AG04449 (cell line): Measurements from ENCODE around the gene BTRC.

Source experiments
- CTCF ChIA-PET: fragments of 350-600 bp; formaldehyde crosslinking; extraction: SDS; loops from one replicate; lab custom pipeline; 2021; ENCODE audit warnings: antibody characterized with exemption; lab: Yijun Ruan, JAX
- POLR2A ChIA-PET: fragments of 400-600, 350-600 bp; formaldehyde crosslinking; extraction: SDS; loops from one replicate; lab custom pipeline; 2020; ENCODE audit warnings: antibody characterized with exemption, inconsistent platforms; lab: Yijun Ruan, JAX
- DNase-seq: peaks from one replicate; pipeline ENCODE4 v3.0.0-alpha.2; 2010; ENCODE audit warnings: low read depth, low spot score
- H3K4me3 ChIP-seq: 2 replicates; pipeline ENCODE4 v1.5.1; 2011; ENCODE audit warnings: low read depth, mild to moderate bottlenecking, control low read depth, low read length
- TF ChIP-seq, protein P1 (sequence below): IDR thresholded peaks from one replicate; pipeline ENCODE4 v1.5.1; 2011; ENCODE audit warnings: mild to moderate bottlenecking, moderate library complexity, low read length, control low read depth, inconsistent platforms; ENCODE audit not compliant: insufficient read depth; ENCODE audit errors: missing control alignments

The BTRC gene

DNA sequence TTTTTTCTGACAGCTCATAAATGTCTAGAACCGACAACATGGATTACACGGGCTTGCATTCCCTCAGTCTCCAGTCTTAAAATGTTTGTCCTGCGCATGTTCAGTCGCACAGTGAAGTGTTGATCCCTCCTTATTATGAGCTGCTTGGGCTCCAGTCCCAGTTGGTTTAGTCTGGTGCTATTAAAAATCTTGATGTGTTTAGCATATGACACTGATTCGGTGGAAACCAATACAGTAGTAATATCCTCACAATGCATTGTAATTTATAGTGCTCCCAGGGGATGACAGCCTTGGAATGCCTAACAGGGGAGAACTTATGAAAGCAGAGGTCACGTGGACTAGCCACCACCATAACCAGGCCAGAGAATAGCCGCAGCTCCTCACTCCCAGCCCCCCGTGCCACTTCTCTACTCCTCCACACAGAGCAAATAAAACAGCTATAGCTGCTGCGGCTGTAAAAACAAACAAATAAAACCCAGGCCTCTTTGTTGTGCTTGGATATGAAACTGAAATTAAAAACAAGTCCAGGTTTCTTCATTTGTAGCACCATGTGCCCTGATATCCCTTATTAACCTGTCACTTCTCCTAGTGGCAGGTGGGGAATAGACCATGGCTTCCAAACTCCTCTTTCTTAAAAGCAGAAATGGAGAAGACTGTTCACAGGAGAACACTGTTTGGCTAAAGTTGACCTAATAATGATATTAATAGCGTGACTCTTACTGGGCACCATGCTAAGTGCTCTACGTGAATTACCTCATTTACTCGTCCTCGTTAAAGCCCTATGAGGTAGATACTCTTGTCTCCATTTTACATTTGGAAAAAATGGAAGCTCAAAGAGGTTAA is 241.8 kb downstream of the BTRC start:
- DNase-seq = no peak
- no peak overlapping the region for H3K4me3 ChIP-seq
- TF ChIP-seq, protein P1, sequence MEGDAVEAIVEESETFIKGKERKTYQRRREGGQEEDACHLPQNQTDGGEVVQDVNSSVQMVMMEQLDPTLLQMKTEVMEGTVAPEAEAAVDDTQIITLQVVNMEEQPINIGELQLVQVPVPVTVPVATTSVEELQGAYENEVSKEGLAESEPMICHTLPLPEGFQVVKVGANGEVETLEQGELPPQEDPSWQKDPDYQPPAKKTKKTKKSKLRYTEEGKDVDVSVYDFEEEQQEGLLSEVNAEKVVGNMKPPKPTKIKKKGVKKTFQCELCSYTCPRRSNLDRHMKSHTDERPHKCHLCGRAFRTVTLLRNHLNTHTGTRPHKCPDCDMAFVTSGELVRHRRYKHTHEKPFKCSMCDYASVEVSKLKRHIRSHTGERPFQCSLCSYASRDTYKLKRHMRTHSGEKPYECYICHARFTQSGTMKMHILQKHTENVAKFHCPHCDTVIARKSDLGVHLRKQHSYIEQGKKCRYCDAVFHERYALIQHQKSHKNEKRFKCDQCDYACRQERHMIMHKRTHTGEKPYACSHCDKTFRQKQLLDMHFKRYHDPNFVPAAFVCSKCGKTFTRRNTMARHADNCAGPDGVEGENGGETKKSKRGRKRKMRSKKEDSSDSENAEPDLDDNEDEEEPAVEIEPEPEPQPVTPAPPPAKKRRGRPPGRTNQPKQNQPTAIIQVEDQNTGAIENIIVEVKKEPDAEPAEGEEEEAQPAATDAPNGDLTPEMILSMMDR = no peak
- POLR2A ChIA-PET = no interaction called here
- CTCF ChIA-PET = interaction anchor here (1.4 to 4.8 kb wide), 6 partner anchors 8 to 382 kb away, joined by 3 to 35 read pairs (median 22); no protein-coding TSS in a partner anchor

DNA sequence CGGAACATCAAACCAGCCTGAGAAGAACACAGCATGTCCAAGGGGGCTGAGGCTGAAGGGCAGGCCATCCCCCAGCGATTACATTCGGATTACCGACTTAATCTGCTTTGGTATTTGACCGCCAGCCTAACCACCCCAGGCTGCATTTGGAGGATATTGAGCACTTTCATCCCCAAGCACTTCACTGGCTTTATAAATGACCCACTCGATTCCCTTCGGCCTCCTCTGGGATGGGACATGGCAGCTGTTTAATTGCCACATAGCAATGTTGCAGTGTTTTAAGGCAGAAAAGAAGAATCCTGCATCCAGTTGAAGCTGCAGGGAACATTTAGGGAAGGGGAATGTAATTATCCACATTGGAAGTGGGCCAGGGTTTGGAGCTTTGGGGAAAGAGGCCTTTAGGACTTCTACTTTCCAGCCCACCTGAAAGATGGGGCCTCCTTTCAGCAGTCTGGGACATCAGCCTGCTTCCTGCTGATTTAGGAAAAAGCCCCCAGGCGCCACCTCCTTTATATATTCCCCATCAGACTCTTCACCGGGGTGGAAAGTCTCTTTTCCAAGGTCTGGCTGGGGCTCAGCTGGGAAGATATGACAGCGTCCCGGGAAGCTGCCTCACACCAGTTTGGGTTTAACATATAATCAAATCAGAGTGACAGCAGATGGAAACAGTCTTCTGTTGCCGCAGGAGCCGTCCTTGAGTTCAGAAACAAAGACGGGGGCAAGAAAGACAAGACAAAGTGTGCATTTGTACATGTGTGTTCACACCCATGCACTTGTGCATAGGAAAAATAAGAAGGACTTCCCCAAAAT is 243.3 kb downstream of the BTRC start:
- TF ChIP-seq, protein P1 = no peak
- DNase-seq = no peak
- no peak overlapping the region for H3K4me3 ChIP-seq
- POLR2A ChIA-PET = interaction anchor here (1.1 kb wide), 1 partner anchor 12 kb away, joined by 3 read pairs; no protein-coding TSS in a partner anchor
- CTCF ChIA-PET = interaction anchor here (0.8 to 3.2 kb wide), 3 partner anchors 26 to 383 kb away, joined by 3 to 33 read pairs (median 15); no protein-coding TSS in a partner anchor

DNA sequence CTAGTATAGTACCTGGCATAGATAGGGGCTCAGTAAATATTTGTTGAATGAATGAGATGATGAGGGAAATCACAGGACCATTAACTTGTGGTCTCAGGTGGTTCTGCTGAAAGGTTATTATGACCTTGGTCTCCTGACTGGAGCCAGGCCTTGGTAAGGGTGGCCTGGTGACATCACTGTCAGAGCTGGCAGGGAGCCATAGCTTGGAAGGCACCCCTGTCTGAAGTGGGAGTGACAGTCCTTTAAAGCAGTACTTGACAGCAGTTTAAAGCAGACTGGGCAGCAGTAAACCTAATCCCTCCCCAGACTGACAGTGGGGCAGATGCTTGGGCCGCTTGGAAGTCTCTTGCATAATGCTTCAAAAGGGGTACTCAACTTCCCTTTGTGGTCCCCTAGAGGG is 247.6 kb downstream of the BTRC start:
- no peak for DNase-seq
- TF ChIP-seq, protein P1 = no peak
- no peak overlapping the region for H3K4me3 ChIP-seq
- ChIA-PET POLR2A (no interaction called here), CTCF (interaction anchor here (1.1 to 14.6 kb wide), 20 partner anchors 8 to 471 kb away, joined by 3 to 265 read pairs (median 6); partner anchors contain the start of genes DPCD, FBXW4, NPM3 and POLL)

DNA sequence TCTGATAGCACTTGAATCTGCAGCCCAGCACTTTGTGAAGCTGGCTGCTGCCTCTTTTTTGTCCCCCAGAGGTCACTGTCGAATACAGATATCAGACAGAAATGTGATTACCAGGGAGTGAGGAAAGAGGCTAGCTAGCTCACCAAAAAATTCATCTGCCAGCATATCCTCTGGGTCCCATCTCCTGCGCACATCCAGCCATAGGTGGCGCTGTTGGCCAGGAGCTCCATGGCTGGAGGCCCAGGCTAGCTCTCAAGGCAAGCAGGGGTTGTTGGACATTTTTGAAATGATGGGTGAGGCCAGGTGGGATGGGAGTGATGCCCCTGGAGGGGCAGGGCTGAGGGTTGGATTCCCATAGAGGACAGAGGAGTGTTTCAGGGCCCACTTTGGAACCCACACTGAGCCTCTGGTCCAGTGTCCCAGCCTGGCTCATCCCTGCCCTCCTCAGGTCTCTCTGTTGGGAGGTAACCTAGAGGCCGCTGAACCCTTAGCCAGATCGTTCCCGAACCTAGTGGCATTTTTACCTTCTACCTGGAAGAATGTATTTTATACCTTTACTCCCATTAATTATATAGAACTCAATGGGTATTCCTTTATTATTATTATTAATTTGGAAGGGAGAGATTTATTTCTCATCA is 248.9 kb downstream of the BTRC start:
- ChIA-PET CTCF (interaction anchor here (0.6 to 14.6 kb wide), 33 partner anchors 8 to 470 kb away, joined by 3 to 265 read pairs (median 5); partner anchors contain the start of genes DPCD, FBXW4, NPM3 and POLL), POLR2A (interaction anchor here (0.6 kb wide), 1 partner anchor 9 kb away, joined by 3 read pairs; no protein-coding TSS in a partner anchor)
- no peak overlapping the region for H3K4me3 ChIP-seq
- TF ChIP-seq, protein P1 = peak; percentile 95
- DNase-seq = no peak
